Choroid plexus epithelial cell (primary cell): Measurements from ENCODE around the gene CREB5.

Experiments used
- DNase-seq: peaks from one replicate; pipeline ENCODE4 v3.0.0-alpha.2; 2010; ENCODE audit warnings: low read depth
- H3K4me3 ChIP-seq: 2 replicates; pipeline ENCODE4 v1.5.1; 2011; ENCODE audit warnings: low read depth, mild to moderate bottlenecking, control low read depth, low read length, moderate library complexity
- CTCF ChIP-seq: conservative IDR thresholded peaks from 2 replicates; pipeline ENCODE4 v1.5.1; 2011; ENCODE audit warnings: low read depth, mild to moderate bottlenecking, control low read depth, inconsistent platforms, low read length, moderate library complexity

The CREB5 gene

DNA sequence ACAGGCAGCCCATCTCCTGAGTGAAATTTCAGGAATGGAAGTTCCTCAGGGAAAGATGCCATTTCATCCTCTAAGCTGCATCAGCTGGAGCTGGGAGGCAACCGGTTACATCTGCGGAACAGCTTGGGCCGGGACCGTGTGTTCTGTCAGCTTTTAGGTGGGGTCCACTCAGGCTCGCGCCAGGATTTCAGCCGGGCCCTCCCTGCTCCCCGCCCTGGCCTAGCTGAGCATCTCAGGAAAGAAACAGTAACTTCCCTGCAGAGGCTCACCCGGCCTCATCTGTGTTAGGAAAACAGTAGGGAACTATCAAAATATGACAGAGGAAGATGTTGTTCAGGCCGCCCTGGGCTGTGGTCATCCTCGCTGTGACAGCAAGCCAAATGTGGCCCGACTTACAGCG, 435.4 kb downstream of the CREB5 start:
- H3K4me3 ChIP-seq: no peak overlapping the region
- TF ChIP-seq CTCF: no peak
- DNase-seq: no peak

GRCh38 chr7:28848906-28849305, 436.6 kb downstream of the CREB5 start:
- TF ChIP-seq CTCF: no peak
- DNase-seq: no peak
- H3K4me3 ChIP-seq: no peak overlapping the region

DNA sequence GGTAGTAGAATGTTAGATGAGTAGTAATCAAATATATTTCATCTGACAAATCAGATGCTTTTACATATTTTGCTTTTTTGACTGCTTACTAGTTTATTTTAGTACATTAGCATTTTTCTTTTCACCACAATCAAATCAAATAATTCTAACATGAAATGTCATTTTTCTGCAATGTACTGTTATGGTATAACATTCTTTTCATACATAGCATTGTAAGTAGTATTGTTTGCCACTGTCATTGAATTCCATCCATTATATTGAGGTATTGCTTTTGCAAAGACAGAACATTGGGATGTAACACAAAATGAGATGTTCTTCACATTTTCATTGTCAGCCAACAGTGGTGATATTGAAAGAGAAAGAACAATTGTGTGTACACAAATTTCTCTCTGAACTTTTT, 438.4 kb downstream of the CREB5 start:
- DNase-seq: no peak
- no peak overlapping the region for H3K4me3 ChIP-seq
- no peak for TF ChIP-seq CTCF

- no peak overlapping the region for H3K4me3 ChIP-seq
- peak; percentile 7 for DNase-seq
- TF ChIP-seq CTCF: no peak
Measured at GRCh38 chr7:28853150-28853549, 440.8 kb downstream of the CREB5 start.

GRCh38 chr7:28853834-28854749, 441.8 kb downstream of the CREB5 start:
- peak; percentile 59 for DNase-seq
- TF ChIP-seq CTCF: peak; percentile 79
- H3K4me3 ChIP-seq: peak overlapping the region; percentile 48

DNA sequence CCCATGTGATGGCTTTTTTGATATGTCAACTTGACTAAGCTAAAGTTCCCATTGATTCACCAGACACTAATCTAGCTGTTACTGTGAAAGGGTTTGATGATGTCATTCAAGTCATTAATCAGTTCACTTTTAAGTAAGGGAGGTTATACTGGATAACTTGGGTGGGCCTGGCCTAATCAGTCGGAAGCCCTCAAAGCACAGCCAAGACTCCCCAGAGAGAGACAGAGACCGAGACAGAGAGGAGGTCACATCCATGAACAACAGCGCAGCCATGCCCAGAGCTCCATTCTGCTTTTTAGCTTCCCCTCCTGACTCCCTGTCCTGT, 442.4 kb downstream of the CREB5 start:
- no peak for TF ChIP-seq CTCF
- no peak overlapping the region for H3K4me3 ChIP-seq
- DNase-seq: no peak
